Measurements from ENCODE around the gene CLMP.
"Not testable (repeated sequence)": the region's sequence is repeated elsewhere in the genome, so short reads cannot be mapped to it uniquely, and the experiment has no call there.

Gene CLMP

GRCh38 chr11:123132881-123133280 is 62.2 kb downstream of the CLMP start:
- DNase-seq (ENCODE audit: low read depth) = no peak

GRCh38 chr11:123132034-123132766 is 62.8 kb downstream of the CLMP start:
- not testable (repeated sequence) for DNase-seq (ENCODE audit: low read depth)

GRCh38 chr11:123129920-123130319 is 65.1 kb downstream of the CLMP start:
- DNase-seq (ENCODE audit: low read depth) = no peak

GRCh38 chr11:123125169-123125568 is 69.9 kb downstream of the CLMP start:
- DNase-seq (ENCODE audit: low read depth) = no peak

DNA sequence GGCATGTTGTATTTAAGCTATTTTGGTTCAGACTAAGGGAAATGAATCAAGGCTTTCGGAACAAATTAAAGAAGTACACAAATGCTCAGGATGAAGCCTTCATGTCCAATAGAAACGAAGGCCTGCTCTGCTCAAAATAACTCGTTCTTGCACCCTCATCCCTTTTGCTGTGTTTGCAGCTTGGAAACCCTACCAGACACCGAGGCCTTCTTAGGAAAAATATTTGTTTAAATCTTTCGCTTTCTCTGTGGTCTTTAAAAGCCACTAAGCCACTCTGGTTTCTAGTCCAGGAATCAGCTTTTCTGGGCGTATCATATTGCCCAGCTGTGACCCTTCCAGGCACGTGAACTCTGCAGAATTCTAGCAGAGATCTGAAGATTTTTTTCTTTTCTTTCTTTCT is 72.2 kb downstream of the CLMP start:
- DNase-seq (ENCODE audit: low read depth) = no peak

DNA sequence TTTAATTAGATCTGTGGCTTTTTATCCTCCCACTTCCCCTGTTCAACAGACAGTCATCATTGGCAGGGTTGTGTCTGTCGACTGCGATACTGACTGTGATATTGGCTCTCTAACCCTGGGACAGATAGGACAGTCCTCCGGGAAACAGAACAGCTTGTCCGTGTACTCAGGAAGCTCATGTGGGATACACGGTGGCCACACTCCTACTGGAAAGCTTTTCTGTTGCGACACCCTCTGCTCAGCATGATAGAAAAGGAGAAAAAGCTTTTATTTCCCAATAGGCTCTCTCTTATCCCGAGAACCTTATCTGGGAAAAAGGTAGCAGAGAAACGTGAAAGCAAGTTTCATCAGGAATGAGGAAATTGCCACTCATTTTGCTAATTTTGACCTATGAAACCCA is 72.7 kb downstream of the CLMP start:
- DNase-seq (ENCODE audit: low read depth) = no peak

DNA sequence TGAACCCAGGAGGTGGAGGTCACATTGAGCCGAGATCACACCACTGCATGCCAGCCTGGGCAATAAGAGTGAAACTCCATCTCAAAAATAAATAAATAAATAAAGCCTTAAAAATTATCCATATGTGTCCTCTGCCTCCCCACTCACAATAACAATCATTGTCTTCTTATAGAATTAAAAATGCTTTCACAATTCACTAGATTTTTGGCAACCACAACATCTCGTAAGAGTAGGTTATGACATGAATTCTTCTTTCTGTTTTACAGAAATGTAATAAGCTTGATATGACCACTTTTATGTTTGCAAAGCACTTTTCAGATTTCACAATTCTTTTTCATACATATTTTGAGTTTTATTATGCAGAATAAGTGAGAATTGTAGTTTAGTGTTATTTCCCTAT is 78.6 kb downstream of the CLMP start:
- DNase-seq (ENCODE audit: low read depth) = no peak

DNA sequence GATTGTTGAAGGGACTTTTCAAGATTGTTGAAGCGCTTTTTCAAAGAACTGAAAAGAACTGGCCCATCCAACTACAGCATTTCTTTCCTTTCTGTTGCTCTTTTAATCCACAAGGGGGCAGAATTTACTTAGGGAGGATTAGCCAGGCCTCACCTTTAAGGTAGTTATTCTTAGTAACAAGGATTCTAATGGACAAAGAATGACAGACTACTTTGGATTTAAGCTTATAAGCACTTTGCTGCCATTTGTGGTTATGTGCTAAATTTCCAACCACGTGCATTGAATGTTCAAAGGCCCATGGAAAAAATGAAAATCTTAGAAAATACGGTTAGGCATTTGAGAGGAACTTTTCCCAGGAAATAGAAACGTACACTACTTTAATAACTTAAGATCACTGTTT is 83.6 kb downstream of the CLMP start:
- no peak for DNase-seq (ENCODE audit: low read depth)

DNA sequence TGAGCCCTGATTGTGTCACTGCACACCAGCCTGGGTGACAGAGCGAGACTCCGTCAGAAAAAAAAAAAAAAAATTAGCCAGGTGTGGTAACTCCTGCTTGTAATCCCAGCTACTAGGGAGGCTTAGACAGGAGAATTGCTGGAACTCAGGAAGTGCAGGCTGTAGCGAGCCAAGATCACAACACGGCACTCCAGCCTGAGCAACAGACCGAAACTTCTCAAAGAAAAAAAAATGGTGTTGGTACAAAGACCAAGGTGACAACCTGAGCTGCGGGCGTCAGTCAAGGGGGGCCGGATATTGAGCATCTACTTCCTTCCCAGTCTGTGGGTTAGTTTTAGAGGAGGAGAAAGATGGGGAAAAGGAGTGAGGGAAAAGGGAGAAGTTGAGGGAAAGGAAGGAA is 84.7 kb downstream of the CLMP start:
- no peak for DNase-seq (ENCODE audit: low read depth)

GRCh38 chr11:123107945-123108495 is 87.0 kb downstream of the CLMP start:
- DNase-seq (ENCODE audit: low read depth) = no peak

- DNase-seq (ENCODE audit: low read depth) = no peak
Measured at GRCh38 chr11:123104697-123105096, 90.4 kb downstream of the CLMP start.

DNA sequence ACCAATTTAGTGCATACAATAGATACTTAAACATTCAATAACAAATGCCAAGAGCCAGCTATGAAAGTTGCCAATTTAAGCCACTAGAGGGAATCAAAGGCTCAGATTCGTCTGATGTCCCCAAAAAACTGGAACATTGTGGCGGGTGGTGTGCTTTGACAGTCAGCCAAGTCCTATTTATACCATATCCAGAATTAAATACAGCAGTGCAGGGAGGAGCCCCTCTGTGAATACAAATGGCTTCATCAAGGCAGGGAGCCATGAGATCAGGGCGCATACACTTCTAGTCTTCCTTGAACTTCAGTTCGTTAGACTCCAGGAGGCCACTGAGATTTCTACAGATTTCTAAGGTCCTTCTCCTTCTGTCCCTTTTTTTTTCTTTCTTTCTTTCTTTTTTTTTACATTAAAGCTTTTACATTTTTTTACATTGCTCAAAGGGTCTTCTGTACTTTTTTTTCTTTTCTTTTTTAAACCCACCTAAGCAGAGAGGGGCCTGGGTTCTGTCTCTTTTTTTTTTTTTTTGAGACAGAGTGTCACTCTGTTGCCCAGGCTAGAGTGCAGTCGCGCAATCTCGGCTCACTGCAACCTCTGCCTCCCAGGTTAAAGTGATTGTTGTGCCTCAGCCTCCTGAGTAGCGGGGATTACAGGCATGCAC is 91.6 kb downstream of the CLMP start:
- peak; percentile 78 for DNase-seq (ENCODE audit: low read depth)

- no peak for DNase-seq (ENCODE audit: low read depth)
Measured at GRCh38 chr11:123100379-123101085, 94.5 kb downstream of the CLMP start.

- no peak for DNase-seq (ENCODE audit: low read depth)
Measured at GRCh38 chr11:123098990-123099389, 96.1 kb downstream of the CLMP start.

- no peak for DNase-seq (ENCODE audit: low read depth)
Measured at GRCh38 chr11:123093739-123094138, 101.3 kb downstream of the CLMP start.

GRCh38 chr11:123091506-123091905 is 103.5 kb downstream of the CLMP start:
- no peak for DNase-seq (ENCODE audit: low read depth)

GRCh38 chr11:123090168-123090567 is 104.9 kb downstream of the CLMP start:
- not testable (repeated sequence) for DNase-seq (ENCODE audit: low read depth)

- DNase-seq (ENCODE audit: low read depth) = not testable (repeated sequence)
Measured at GRCh38 chr11:123088896-123089295, 106.2 kb downstream of the CLMP start.

DNA sequence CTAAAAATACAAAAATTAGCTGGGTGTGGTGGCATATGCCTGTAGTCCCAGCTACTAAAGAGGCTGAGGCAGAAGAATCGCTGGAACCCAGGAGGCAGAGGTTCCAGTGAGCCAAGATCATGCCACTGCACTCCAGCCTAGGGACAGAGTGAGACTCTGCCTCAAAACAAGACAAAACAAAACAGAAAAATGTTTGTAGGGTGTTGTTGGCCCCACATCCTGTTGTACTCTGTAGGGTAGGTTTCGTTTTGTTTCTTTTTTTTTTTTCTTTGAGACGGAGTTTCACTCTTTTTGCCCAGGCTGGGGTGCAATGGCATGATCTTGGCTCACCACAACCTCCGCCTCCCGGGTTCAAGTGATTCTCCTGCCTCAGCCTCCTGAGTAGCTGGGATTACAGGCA is 107.4 kb downstream of the CLMP start:
- DNase-seq (ENCODE audit: low read depth) = not testable (repeated sequence)

GRCh38 chr11:123086305-123086704 is 108.7 kb downstream of the CLMP start:
- DNase-seq (ENCODE audit: low read depth) = no peak

DNA sequence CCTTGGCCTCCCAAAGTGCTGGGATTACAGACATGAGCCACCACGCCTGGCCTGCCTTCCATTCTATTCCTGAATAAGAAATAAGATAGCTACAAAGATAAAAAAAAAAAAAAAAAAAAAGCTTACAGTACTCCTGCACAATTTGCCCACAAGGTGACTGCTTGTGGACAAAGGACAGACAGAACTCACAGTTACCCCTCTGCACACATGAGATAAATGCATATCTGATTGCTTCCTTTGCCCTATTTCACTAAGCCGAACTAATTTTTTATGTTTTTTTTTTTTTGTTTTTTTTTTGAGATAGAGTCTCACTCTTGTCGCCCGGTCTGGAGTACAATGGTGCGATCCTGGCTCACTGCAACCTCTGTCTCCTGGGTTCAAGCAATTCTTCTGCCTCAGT is 109.6 kb downstream of the CLMP start:
- DNase-seq (ENCODE audit: low read depth) = no peak

DNA sequence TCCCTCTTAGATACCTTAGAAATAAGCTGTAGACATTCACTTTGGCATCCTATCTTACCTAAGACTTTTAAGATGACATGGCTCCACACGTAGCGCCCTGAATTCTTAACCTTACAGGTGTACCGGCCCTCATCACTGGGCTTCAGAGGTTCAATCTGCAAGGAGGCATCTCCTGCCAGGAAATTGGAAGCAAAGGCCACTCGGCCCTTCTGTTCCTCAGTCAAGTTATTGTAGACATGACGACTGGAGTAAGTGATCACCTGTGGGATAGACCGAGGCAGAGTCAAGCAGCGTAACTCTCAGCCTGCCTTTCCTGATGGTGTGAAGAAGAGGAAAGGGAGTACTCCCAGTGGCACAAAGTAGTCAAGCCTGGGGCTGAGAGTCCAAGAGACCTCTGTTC is 110.6 kb downstream of the CLMP start:
- no peak for DNase-seq (ENCODE audit: low read depth)

DNA sequence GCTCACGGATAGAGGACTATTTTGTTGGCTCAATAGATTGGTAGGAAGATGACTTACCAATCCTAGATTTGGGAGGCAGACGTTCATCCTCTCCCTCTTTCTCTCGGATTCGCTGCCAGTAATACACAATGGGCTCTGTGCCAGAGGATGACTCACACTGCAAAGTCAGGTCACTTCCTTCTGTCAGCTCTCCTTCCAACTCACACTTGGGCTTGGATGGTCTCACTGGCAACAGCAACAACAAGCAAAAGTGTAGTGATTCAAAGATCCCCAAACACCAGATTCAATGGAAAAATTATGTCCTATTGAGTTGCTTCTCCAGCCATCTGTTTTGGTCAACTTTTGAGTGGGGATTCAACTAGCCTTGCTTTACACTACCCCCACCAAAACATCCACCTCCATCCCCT is 111.4 kb downstream of the CLMP start:
- peak; percentile 98 for DNase-seq (ENCODE audit: low read depth)
